ENCODE data around the gene F8. TPM values are rescaled to one million over a fixed set of nuclear protein-coding genes. Genes with fewer than 3 reads are reported as not detected.
"Not testable (repeated sequence)": the region's sequence is repeated elsewhere in the genome, so short reads cannot be mapped to it uniquely, and the experiment has no call there.

The F8 gene
- total RNA-seq, 4 donors from 2014 or later: 12.5 to 26.5 (median 19.1) TPM

DNA sequence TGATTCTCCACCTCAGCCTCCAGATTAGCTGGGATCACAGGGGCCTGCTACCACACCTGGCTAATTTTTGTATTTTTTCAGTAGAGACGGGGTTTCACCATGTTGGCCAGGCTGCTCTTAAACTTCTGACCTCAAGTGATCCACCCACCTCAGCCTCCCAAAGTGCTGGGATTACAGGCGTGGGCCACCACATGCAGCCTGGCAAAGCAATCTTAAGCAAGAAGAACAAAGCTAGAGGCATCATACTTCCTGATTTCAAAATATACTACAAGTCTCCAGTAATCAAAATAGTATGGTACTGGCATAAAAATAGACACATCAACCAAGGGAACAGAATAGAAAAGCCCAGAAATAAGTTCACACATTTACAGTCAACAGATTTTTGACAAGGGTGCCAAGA, 149.2 kb downstream of the F8 start:
- H3K27me3 ChIP-seq: no peaks in the 10 kb centered on the region
- 17% methylated on average over 1 of the region's 2 CpGs; no CpG with 5 or more reads in 1 of the 2 donors for WGBS, 2 donors (ENCODE audit: low coverage in 1 of 2)
- no peaks in the 10 kb centered on the region for H3K4me1 ChIP-seq
- TF ChIP-seq POLR2AphosphoS5 (IDR thresholded peaks at IDR 0.05) (no peak), EP300 (IDR thresholded peaks at IDR 0.05) (no peak), POLR2A (IDR thresholded peaks at IDR 0.05) (no peak)
- TF ChIP-seq, protein P1, sequence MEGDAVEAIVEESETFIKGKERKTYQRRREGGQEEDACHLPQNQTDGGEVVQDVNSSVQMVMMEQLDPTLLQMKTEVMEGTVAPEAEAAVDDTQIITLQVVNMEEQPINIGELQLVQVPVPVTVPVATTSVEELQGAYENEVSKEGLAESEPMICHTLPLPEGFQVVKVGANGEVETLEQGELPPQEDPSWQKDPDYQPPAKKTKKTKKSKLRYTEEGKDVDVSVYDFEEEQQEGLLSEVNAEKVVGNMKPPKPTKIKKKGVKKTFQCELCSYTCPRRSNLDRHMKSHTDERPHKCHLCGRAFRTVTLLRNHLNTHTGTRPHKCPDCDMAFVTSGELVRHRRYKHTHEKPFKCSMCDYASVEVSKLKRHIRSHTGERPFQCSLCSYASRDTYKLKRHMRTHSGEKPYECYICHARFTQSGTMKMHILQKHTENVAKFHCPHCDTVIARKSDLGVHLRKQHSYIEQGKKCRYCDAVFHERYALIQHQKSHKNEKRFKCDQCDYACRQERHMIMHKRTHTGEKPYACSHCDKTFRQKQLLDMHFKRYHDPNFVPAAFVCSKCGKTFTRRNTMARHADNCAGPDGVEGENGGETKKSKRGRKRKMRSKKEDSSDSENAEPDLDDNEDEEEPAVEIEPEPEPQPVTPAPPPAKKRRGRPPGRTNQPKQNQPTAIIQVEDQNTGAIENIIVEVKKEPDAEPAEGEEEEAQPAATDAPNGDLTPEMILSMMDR (IDR thresholded peaks at IDR 0.05): no peak
- no peaks in the 10 kb centered on the region for H3K9me3 ChIP-seq
- H3K4me3 ChIP-seq: no peak overlapping the region
- no peak overlapping the region for H3K27ac ChIP-seq
- no peaks in the 10 kb centered on the region for H3K36me3 ChIP-seq
- no peak for ATAC-seq

- H3K9me3 ChIP-seq, ATAC-seq, H3K4me3 ChIP-seq, H3K27ac ChIP-seq, H3K27me3 ChIP-seq, H3K36me3 ChIP-seq, H3K4me1 ChIP-seq: not testable (repeated sequence)
Measured at GRCh38 chrX:154868522-154868921, 154.0 kb downstream of the F8 start.

GRCh38 chrX:154855256-154855655, 167.3 kb downstream of the F8 start:
- H3K4me3 ChIP-seq: no peak overlapping the region
- H3K4me1 ChIP-seq: no peaks in the 10 kb centered on the region
- no peaks in the 10 kb centered on the region for H3K9me3 ChIP-seq
- TF ChIP-seq POLR2A (IDR thresholded peaks at IDR 0.05) (no peak), EP300 (IDR thresholded peaks at IDR 0.05) (no peak), POLR2AphosphoS5 (IDR thresholded peaks at IDR 0.05) (no peak)
- TF ChIP-seq, protein P1 (IDR thresholded peaks at IDR 0.05): no peak
- no peaks in the 10 kb centered on the region for H3K27me3 ChIP-seq
- H3K36me3 ChIP-seq: peaks cover 0 to 18% of the 10 kb centered on the region in 2 donors
- H3K27ac ChIP-seq: no peak overlapping the region
- ATAC-seq: no peak

DNA sequence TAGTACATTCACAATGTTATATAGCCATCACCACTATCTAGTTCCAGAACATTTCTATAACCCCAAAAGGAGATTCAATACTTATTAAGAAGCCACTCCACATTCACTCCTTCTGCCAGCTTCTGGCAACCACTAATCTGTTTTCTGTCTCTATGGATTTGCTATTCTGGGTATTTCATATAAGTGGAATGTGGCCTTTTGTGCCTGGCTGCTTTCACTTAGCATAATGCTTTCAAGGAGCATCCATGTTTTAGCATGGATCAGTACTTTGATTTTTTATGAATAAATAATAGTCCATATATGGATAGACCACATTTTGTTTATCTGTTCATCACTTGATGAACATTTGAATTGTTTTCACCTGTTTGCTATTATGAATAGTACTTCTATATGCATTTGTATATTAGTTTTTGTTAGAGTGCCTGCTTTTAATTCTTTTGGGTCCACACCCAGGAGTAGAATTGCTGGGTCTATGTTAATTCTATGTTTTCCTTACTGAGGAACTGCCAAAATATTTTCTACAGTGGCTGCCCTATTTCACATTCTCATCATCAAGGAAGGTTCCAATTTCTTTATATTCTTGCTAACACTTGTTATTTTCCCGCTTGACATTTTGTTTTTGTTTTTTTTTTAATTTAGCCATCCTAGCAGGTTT, 171.4 kb downstream of the F8 start:
- WGBS, 2 donors (ENCODE audit: low coverage in 1 of 2): 100% methylated on average over 1 of the region's 1 CpG; no CpG with 5 or more reads in 1 of the 2 donors
- Histone ChIP-seq H3K27me3 (no peaks in the 10 kb centered on the region), H3K36me3 (peaks cover 0 to 3% of the 10 kb centered on the region in 2 donors), H3K4me3 (no peak overlapping the region), H3K4me1 (no peaks in the 10 kb centered on the region), H3K9me3 (no peaks in the 10 kb centered on the region), H3K27ac (no peak overlapping the region)
- no peak for ATAC-seq
- TF ChIP-seq EP300 (IDR thresholded peaks at IDR 0.05) (no peak), POLR2A (IDR thresholded peaks at IDR 0.05) (no peak)

DNA sequence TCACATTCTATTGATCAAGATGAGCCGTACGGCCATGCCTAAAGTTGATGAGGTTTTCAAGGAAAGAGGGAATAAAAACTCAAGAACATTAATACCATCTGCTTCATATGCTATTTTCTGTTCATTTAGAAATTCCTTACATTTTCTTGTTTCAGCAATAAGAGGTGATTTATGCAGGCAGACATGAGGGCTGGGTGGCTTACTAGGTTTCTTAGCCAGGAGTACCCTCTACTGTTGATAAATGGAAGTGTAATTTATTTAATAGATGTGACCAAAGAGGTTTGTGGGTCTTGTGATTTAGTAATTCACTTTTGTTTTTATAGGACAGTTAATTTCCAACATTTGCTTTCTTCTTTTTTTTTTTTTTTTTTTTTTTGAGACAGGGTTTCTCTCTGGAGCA, 181.7 kb downstream of the F8 start:
- Histone ChIP-seq H3K4me1 (no peaks in the 10 kb centered on the region), H3K27ac (no peak overlapping the region), H3K36me3 (no peaks in the 10 kb centered on the region), H3K4me3 (no peak overlapping the region), H3K27me3 (no peaks in the 10 kb centered on the region), H3K9me3 (no peaks in the 10 kb centered on the region)
- WGBS, 2 donors (ENCODE audit: low coverage in 1 of 2): 82 to 88% methylated on average over 2 of the region's 2 CpGs
- no peak for ATAC-seq
- TF ChIP-seq, protein P1 (IDR thresholded peaks at IDR 0.05): peak in 3 of 4 experiments; percentile 41 to 47 (median 46)
- no peak for TF ChIP-seq POLR2A (IDR thresholded peaks at IDR 0.05)

- Histone ChIP-seq H3K27ac (no peak overlapping the region), H3K4me3 (no peak overlapping the region), H3K36me3 (no peaks in the 10 kb centered on the region), H3K27me3 (no peaks in the 10 kb centered on the region), H3K4me1 (no peaks in the 10 kb centered on the region), H3K9me3 (no peaks in the 10 kb centered on the region)
- 83 to 100% methylated on average over 1 of the region's 1 CpG for WGBS, 2 donors (ENCODE audit: low coverage in 1 of 2)
- TF ChIP-seq POLR2AphosphoS5 (IDR thresholded peaks at IDR 0.05): no peak
- TF ChIP-seq, protein P1 (IDR thresholded peaks at IDR 0.05): no peak
- TF ChIP-seq EP300 (IDR thresholded peaks at IDR 0.05): no peak
- TF ChIP-seq POLR2A (IDR thresholded peaks at IDR 0.05): no peak
- no peak for ATAC-seq
Measured at GRCh38 chrX:154836163-154836562, 186.4 kb downstream of the F8 start.
